Gastrocnemius medialis (tissue), 4 donors: ENCODE results near the gene CLDN11. TPM values are rescaled to one million over a fixed set of nuclear protein-coding genes. Genes with fewer than 3 reads are reported as not detected.

ENCODE experiments used
- ATAC-seq, 2 donors: fragments of 150-250 bp; one replicate each; pipeline ENCODE4 v1.9.1; 2016
- DNase-seq, 2 donors: peaks; one replicate each; pipeline ENCODE4 v3.0.0-alpha.2; 2019
- H3K27ac ChIP-seq, 4 donors: fragments of 200-600 bp; sonication (generic); 1 replicate in 1 of 4; 2 replicates in 3 of 4; pipeline ENCODE4 v1.5.1; 2016 to 2018; ENCODE audit warnings: mild to moderate bottlenecking in 2 of 4, moderate library complexity in 1 of 4
- H3K27me3 ChIP-seq, 3 donors: fragments of 200-600 bp; sonication (generic) in 2 of 3; 1 replicate in 1 of 3; 2 replicates in 2 of 3; pipeline versions ENCODE4 v1.5.1 to v1.6.0; 2016 to 2019; ENCODE audit warnings: mild to moderate bottlenecking in 1 of 3, moderate library complexity in 1 of 3
- H3K36me3 ChIP-seq, 2 donors: fragments of 200-600 bp; sonication (generic) in 1 of 2; one replicate each; pipeline ENCODE4 v1.5.1; 2017 to 2018
- H3K4me1 ChIP-seq, 2 donors: fragments of 200-600 bp; sonication (generic) in 1 of 2; one replicate each; pipeline ENCODE4 v1.5.1; 2016 to 2017; ENCODE audit warnings: mild to moderate bottlenecking in 2 of 2
- H3K4me3 ChIP-seq, 4 donors: fragments of 200-600 bp; sonication (generic) in 3 of 4; 1 replicate in 1 of 4; 2 replicates in 3 of 4; pipeline ENCODE4 v1.5.1; 2016 to 2019; ENCODE audit warnings: mild to moderate bottlenecking in 2 of 4
- H3K9me3 ChIP-seq, 3 donors: fragments of 200-600 bp; sonication (generic) in 2 of 3; 1 replicate in 1 of 3; 2 replicates in 2 of 3; pipeline ENCODE4 v1.5.1; 2016 to 2019
- POLR2A ChIP-seq, 2 donors: fragments of 450-650 bp; IDR thresholded peaks; one replicate each; pipeline ENCODE4 v1.6.1; 2017; ENCODE audit warnings: antibody characterized with exemption in 2 of 2, mild to moderate bottlenecking in 2 of 2, moderate library complexity in 2 of 2
- in situ Hi-C, 4 donors: fragments of 200-750 bp; cut with MboI; loops; one replicate each; pipeline versions ENCODE4 v1.15.0 to v1.8.0; 2017; ENCODE audit warnings: low sequenced_read_pairs in 4 of 4
- intact Hi-C: fragments of 100-400 bp; cut with DNase I; formaldehyde crosslinking; loops from one replicate; pipeline ENCODE4 v1.15.1; 2023; ENCODE audit warnings: low total_unique reads
- total RNA-seq, 4 donors: library from RNA; depleted of rRNA; stranded (reverse); fragments of >200 nt; gene quantifications; one replicate each; pipeline versions ENCODE4 v1.1.0 to v1.2.3, GENCODE V29; 2016
- TF ChIP-seq, protein P1 (sequence below), 5 experiments: fragments of 450-650 bp in 3 of 5; fragments of 200-600 bp in 2 of 5; sonication (generic) in 2 of 5; IDR thresholded peaks in 4 of 5; conservative IDR thresholded peaks in 1 of 5; 1 replicate in 4 of 5; 2 replicates in 1 of 5; pipeline ENCODE4 v1.5.1; 2016 to 2019; ENCODE audit warnings: antibody characterized with exemption in 5 of 5, mild to moderate bottlenecking in 3 of 5, moderate library complexity in 3 of 5

CLDN11 gene
- 1 to 10 TPM in 2 of 4 donors, under 1 TPM in 2; 0.53 to 2.7 (median 1.4) TPM for total RNA-seq

DNA sequence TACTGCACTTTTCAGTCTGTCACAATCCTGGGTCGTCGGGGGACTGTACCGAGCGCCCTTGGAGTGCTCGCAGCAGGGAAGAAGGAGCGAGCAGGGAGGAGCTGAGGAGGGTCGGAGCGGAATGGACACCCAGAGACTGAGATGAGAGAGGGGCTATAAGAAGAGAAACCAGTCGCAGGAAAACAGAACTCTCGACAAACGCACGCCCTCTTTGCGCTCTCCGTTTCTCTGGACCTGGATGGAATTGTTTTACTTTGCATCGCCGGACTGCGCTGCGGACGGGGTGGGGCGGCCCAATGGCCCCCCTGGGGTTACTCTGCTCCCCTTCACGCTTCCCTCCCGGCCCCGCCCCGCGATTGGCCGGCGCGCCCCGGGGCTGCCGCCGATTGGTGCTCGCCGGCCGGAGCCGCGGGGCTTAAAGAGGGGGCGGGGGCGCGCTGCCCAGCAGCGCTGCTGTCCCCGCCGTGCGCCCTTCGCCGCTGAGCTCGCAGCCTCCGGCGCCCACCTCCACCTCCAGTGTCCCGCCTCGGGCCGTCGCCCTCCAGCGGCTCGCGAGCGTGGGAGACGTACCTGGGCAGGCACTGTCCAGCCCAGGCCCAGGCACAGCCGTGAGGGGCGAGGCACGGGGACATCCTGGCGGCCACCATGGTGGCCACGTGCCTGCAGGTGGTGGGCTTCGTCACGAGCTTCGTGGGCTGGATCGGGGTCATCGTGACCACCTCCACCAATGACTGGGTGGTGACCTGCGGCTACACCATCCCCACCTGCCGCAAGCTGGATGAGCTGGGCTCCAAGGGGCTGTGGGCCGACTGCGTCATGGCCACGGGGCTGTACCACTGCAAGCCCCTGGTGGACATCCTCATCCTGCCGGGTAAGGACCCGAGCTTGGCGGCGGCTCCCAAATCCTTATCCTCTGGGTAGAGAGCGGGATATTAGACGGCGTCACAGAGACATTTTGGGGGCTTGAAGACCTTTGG is at the start of gene CLDN11:
CLDN11 (plus strand) TSS at position 447 of the 977 bp plus-strand sequence; CDS start at position 646, 199 bp downstream.
- intact Hi-C loops, result no loop called here
- TF ChIP-seq, protein P1, sequence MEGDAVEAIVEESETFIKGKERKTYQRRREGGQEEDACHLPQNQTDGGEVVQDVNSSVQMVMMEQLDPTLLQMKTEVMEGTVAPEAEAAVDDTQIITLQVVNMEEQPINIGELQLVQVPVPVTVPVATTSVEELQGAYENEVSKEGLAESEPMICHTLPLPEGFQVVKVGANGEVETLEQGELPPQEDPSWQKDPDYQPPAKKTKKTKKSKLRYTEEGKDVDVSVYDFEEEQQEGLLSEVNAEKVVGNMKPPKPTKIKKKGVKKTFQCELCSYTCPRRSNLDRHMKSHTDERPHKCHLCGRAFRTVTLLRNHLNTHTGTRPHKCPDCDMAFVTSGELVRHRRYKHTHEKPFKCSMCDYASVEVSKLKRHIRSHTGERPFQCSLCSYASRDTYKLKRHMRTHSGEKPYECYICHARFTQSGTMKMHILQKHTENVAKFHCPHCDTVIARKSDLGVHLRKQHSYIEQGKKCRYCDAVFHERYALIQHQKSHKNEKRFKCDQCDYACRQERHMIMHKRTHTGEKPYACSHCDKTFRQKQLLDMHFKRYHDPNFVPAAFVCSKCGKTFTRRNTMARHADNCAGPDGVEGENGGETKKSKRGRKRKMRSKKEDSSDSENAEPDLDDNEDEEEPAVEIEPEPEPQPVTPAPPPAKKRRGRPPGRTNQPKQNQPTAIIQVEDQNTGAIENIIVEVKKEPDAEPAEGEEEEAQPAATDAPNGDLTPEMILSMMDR (IDR thresholded peaks at IDR 0.05 in 4 of 5, conservative IDR thresholded peaks at IDR 0.05 in 1 of 5), result no peak
- TF ChIP-seq POLR2A (IDR thresholded peaks at IDR 0.05), result peak in 1 of 2 donors; percentile 42
- H3K27ac ChIP-seq, result peak within 1 kb of the TSS in 1 of 4 donors; percentile 0
- H3K9me3 ChIP-seq, result no peaks in the 10 kb centered on the region
- in situ Hi-C loops, result loop anchor here (10.0 to 25.0 kb wide), 4 partner anchors 104 to 396 kb away; no protein-coding TSS in a partner anchor
- H3K36me3 ChIP-seq, result no peaks in the 10 kb centered on the region
- ATAC-seq (no peak), DNase-seq (no peak)
- H3K27me3 ChIP-seq, result peaks cover 27 to 36% (median 31%) of the 10 kb centered on the region in 3 donors
- H3K4me3 ChIP-seq, result peak within 1 kb of the TSS; percentile 31 to 64 (median 52)
- peaks cover 0 to 9% of the 10 kb centered on the region in 2 donors for H3K4me1 ChIP-seq

DNA sequence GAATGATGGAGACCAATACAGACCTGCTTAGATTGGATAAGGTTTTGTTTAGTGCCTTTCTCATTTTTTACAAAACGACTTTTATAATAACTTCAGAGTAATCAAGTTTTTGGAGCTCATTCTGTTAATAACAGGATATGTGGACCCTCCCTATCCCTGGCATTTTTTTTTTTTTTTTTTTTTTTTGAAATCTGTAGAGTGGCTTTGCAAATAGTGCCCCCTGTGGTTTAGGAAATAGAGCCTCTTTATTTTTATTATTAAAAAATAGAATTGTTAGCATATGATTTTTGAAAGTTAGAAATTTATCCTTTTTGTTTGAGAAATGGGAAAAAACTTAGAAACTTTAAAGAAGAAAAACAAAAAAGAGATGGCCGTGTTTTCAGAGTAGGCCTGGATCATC is 49.7 kb upstream of the CLDN11 start:
- no peak overlapping the region for H3K27ac ChIP-seq
- in situ Hi-C loops (loop anchor here in 1 of 4 donors (25.0 kb wide), 1 partner anchor 607 kb away; the partner anchor contains the start of genes ACTRT3, MYNN and TERC), intact Hi-C loops (no loop called here)
- ATAC-seq, result no peak
- no peak for DNase-seq
- no peak overlapping the region for H3K4me3 ChIP-seq
- H3K4me1 ChIP-seq, result peaks cover 36 to 55% of the 10 kb centered on the region in 2 donors
- H3K27me3 ChIP-seq, result no peaks in the 10 kb centered on the region
- TF ChIP-seq POLR2A (IDR thresholded peaks at IDR 0.05), result no peak
- TF ChIP-seq, protein P1 (IDR thresholded peaks at IDR 0.05 in 4 of 5, conservative IDR thresholded peaks at IDR 0.05 in 1 of 5), result peak in 1 of 5 experiments; percentile 42
- H3K36me3 ChIP-seq, result peaks cover 0 to 4% of the 10 kb centered on the region in 2 donors
- H3K9me3 ChIP-seq, result no peaks in the 10 kb centered on the region

DNA sequence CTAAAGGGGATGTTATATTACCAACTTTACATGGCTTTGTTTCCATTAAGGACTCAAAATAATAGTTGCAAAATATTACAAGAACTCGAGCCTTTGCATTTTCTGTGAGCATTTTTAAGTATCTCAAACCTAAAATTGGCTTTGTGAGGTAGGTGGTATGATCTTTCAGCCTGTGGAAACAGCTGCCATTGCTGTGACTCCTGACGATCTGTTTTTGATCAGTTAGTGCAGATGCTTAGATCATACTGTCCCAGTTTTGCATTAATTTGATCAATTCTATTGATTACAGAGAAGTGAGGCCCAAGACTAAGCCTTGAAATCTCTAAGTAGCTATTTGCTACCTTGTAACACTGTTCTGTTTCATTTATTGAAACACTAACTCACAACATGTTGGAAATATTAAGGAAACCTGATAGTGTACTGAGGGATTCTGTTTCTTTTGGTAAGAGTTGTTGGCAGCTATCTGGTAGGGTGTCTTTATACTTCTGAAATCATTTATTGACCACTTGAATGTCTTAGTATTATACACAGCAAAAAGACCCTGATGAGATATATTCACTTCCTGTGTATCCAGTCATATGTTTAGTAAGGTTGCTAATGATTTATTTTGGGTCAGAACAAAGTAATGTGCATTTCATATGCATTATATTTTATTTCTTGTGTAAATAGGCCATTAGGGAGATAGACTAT is 46.3 kb upstream of the CLDN11 start:
- H3K36me3 ChIP-seq, result no peaks in the 10 kb centered on the region
- in situ Hi-C loops (loop anchor here in 1 of 4 donors (25.0 kb wide), 1 partner anchor 610 kb away; the partner anchor contains the start of genes ACTRT3, MYNN and TERC), intact Hi-C loops (no loop called here)
- ATAC-seq (peak; percentile 55 to 87), DNase-seq (no peak)
- H3K27me3 ChIP-seq, result no peaks in the 10 kb centered on the region
- no peaks in the 10 kb centered on the region for H3K9me3 ChIP-seq
- H3K4me1 ChIP-seq, result peaks cover 44 to 58% of the 10 kb centered on the region in 2 donors
- H3K4me3 ChIP-seq, result peak overlapping the region in 1 of 4 donors; percentile 5
- TF ChIP-seq POLR2A (IDR thresholded peaks at IDR 0.05), result no peak
- TF ChIP-seq, protein P1 (IDR thresholded peaks at IDR 0.05 in 4 of 5, conservative IDR thresholded peaks at IDR 0.05 in 1 of 5), result no peak
- peak overlapping the region; percentile 61 to 79 (median 64) for H3K27ac ChIP-seq

DNA sequence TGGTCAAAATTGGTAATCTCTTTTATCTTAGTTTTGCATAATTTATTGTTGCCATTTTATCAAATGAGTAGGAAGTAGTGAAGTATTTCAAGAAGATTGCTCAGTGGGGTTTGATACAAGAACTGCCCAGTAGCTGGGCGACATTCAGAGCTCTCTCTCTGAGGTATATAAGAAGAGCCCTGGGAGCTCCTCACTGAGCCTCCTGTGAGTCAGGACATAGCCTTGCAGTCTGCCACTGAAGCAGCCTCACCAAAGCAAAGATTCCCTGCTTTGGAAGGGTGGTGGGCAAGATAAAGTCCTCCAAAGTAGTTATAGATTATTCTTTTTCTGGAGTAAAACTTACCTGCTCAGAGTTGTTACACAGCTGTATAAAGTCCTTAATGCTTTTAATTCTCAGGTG is 35.1 kb upstream of the CLDN11 start:
- Histone ChIP-seq H3K36me3 (peaks cover 0 to 44% of the 10 kb centered on the region in 2 donors), H3K4me1 (peaks cover 25 to 27% of the 10 kb centered on the region in 2 donors), H3K27me3 (no peaks in the 10 kb centered on the region), H3K9me3 (no peaks in the 10 kb centered on the region), H3K4me3 (no peak overlapping the region), H3K27ac (peak overlapping the region in 3 of 4 donors; percentile 48 to 60 (median 50))
- DNase-seq (no peak), ATAC-seq (peak in 1 of 2 donors; percentile 49)
- intact Hi-C loops, result no loop called here
- TF ChIP-seq POLR2A (IDR thresholded peaks at IDR 0.05), result no peak
- TF ChIP-seq, protein P1 (IDR thresholded peaks at IDR 0.05 in 4 of 5, conservative IDR thresholded peaks at IDR 0.05 in 1 of 5), result no peak
- in situ Hi-C loops, result no loop called here
